ENCODE measurements around the gene TGM3.

TGM3 gene

GRCh38 chr20:2357114-2357513 is 61.3 kb downstream of the TGM3 start:
- Histone ChIP-seq H3K4me1 (ENCODE audit: insufficient read depth, low read length, severe bottlenecking) (no peaks in the 10 kb centered on the region), H2AFZ (ENCODE audit: low read length) (no peak overlapping the region), H4K20me1 (ENCODE audit: insufficient read depth, low read length) (no peaks in the 10 kb centered on the region), H3K9me3 (ENCODE audit: low read length) (peaks cover 4% of the 10 kb centered on the region; the same call in 1 of the 2 replicates), H3K9me2 (ENCODE audit: low read depth, low read length) (no peaks in the 10 kb centered on the region), H3K9ac (ENCODE audit: low read length) (no peak overlapping the region), H3K79me2 (ENCODE audit: insufficient read depth, low read length) (no peaks in the 10 kb centered on the region), H3K36me3 (ENCODE audit: insufficient read depth, low read length) (no peaks in the 10 kb centered on the region), H3F3A (ENCODE audit: insufficient read depth, low read length) (no peaks in the 10 kb centered on the region), H3K27me3 (ENCODE audit: insufficient read depth, low read length) (no peaks in the 10 kb centered on the region), H3K4me2 (ENCODE audit: low read length) (no peak overlapping the region), H3K27ac (ENCODE audit: low read depth, low read length, poor library complexity, severe bottlenecking) (no peak overlapping the region), H3K4me3 (ENCODE audit: low read depth, low read length, poor library complexity, severe bottlenecking) (no peak overlapping the region)
- TF ChIP-seq CTCF (IDR thresholded peaks at IDR 0.05; ENCODE audit: low read length) (no peak), EZH2 (IDR thresholded peaks at IDR 0.05; ENCODE audit: borderline replicate concordance, low read length) (no peak)

GRCh38 chr20:2358006-2358405 is 62.2 kb downstream of the TGM3 start:
- TF ChIP-seq CTCF (IDR thresholded peaks at IDR 0.05; ENCODE audit: low read length) (no peak), EZH2 (IDR thresholded peaks at IDR 0.05; ENCODE audit: borderline replicate concordance, low read length) (no peak)
- Histone ChIP-seq H3K4me1 (ENCODE audit: insufficient read depth, low read length, severe bottlenecking) (no peaks in the 10 kb centered on the region), H3K9ac (ENCODE audit: low read length) (no peak overlapping the region), H2AFZ (ENCODE audit: low read length) (no peak overlapping the region), H3F3A (ENCODE audit: insufficient read depth, low read length) (no peaks in the 10 kb centered on the region), H3K9me2 (ENCODE audit: low read depth, low read length) (no peaks in the 10 kb centered on the region), H4K20me1 (ENCODE audit: insufficient read depth, low read length) (no peaks in the 10 kb centered on the region), H3K27ac (ENCODE audit: low read depth, low read length, poor library complexity, severe bottlenecking) (no peak overlapping the region), H3K79me2 (ENCODE audit: insufficient read depth, low read length) (no peaks in the 10 kb centered on the region), H3K9me3 (ENCODE audit: low read length) (peaks cover 4% of the 10 kb centered on the region; the same call in 1 of the 2 replicates), H3K36me3 (ENCODE audit: insufficient read depth, low read length) (no peaks in the 10 kb centered on the region), H3K27me3 (ENCODE audit: insufficient read depth, low read length) (no peaks in the 10 kb centered on the region), H3K4me3 (ENCODE audit: low read depth, low read length, poor library complexity, severe bottlenecking) (no peak overlapping the region), H3K4me2 (ENCODE audit: low read length) (no peak overlapping the region)

GRCh38 chr20:2361035-2361593 is 65.3 kb downstream of the TGM3 start:
- Histone ChIP-seq H3K9me2 (ENCODE audit: low read depth, low read length) (no peaks in the 10 kb centered on the region), H3K4me2 (ENCODE audit: low read length) (no peak overlapping the region), H3K36me3 (ENCODE audit: insufficient read depth, low read length) (no peaks in the 10 kb centered on the region), H3K4me1 (ENCODE audit: insufficient read depth, low read length, severe bottlenecking) (no peaks in the 10 kb centered on the region), H3F3A (ENCODE audit: insufficient read depth, low read length) (no peaks in the 10 kb centered on the region), H3K79me2 (ENCODE audit: insufficient read depth, low read length) (no peaks in the 10 kb centered on the region), H4K20me1 (ENCODE audit: insufficient read depth, low read length) (no peaks in the 10 kb centered on the region), H3K27ac (ENCODE audit: low read depth, low read length, poor library complexity, severe bottlenecking) (no peak overlapping the region), H3K4me3 (ENCODE audit: low read depth, low read length, poor library complexity, severe bottlenecking) (no peak overlapping the region), H3K27me3 (ENCODE audit: insufficient read depth, low read length) (no peaks in the 10 kb centered on the region), H2AFZ (ENCODE audit: low read length) (no peak overlapping the region), H3K9me3 (ENCODE audit: low read length) (peaks cover 4% of the 10 kb centered on the region; the same call in 1 of the 2 replicates), H3K9ac (ENCODE audit: low read length) (no peak overlapping the region)
- TF ChIP-seq CTCF (IDR thresholded peaks at IDR 0.05; ENCODE audit: low read length) (no peak), EZH2 (IDR thresholded peaks at IDR 0.05; ENCODE audit: borderline replicate concordance, low read length) (no peak)
